AG04450 (cell line): ENCODE data around the gene MAGI2. TPM values are rescaled to one million over a fixed set of nuclear protein-coding genes. Genes with fewer than 3 reads are reported as not detected.

ENCODE experiments used
- CTCF ChIA-PET: fragments of 300-600, 350-600 bp; formaldehyde crosslinking; extraction: SDS; loops from one replicate; lab custom pipeline; 2022; ENCODE audit warnings: antibody characterized with exemption, inconsistent platforms; lab: Charles Lee
- POLR2A ChIA-PET: fragments of 350-600 bp; formaldehyde crosslinking; extraction: SDS; loops from one replicate; lab custom pipeline; 2021; ENCODE audit warnings: antibody characterized with exemption, inconsistent platforms; lab: Yijun Ruan, JAX
- DNase-seq: peaks from one replicate; pipeline ENCODE4 v3.0.0-alpha.2; 2011; ENCODE audit warnings: low read depth, low spot score
- H3K27ac ChIP-seq: one replicate; pipeline ENCODE4 v1.5.1; 2012; ENCODE audit warnings: low read depth, low read length, control low read depth
- H3K27me3 ChIP-seq: one replicate; pipeline ENCODE4 v1.6.0; 2012; ENCODE audit warnings: low read length; ENCODE audit not compliant: control insufficient read depth, insufficient read depth
- H3K4me3 ChIP-seq: 2 replicates; pipeline ENCODE4 v1.5.1; 2011; ENCODE audit warnings: mild to moderate bottlenecking, low read depth, low read length, control low read depth
- H3K9me3 ChIP-seq: 2 replicates; pipeline ENCODE4 v1.5.1; 2012; ENCODE audit warnings: low read length; ENCODE audit not compliant: control insufficient read depth, insufficient read depth
- polyA plus RNA-seq: library from polyadenylated mRNA; depleted of rRNA; stranded (reverse); fragments of >200 nt; gene quantifications from 2 replicates; pipeline ENCODE4 v1.2.3, GENCODE V29; 2011
- TF ChIP-seq, protein P1 (sequence below): IDR thresholded peaks from 2 replicates; pipeline ENCODE4 v1.5.1; 2011; ENCODE audit warnings: low read depth, low read length, control low read depth, inconsistent platforms

MAGI2 gene
- polyA plus RNA-seq, 1 experiment: 2.3 TPM

DNA sequence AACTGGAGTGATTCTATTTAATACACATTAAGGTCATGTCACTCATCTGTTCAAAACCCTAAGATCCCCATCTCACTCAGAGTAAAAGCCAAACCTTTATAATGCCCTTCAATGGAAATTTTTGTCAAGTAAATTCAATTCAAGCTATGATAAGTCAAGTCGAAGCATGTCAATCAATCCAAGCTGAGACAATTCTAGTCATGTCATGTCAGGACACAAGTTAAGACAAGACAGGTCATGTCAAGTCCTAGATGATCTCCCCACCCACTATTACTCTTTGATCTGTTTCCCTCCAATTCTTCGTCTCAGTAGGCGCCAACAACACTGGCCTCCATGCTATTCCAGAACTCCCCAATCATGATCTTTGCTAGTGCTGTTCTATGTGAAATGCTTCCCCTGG is 141.4 kb downstream of the MAGI2 start:
- no peaks in the 10 kb centered on the region for H3K27me3 ChIP-seq
- ChIA-PET CTCF (interaction anchor here (1.8 kb wide), 1 partner anchor 14 kb away, joined by 9 read pairs; no protein-coding TSS in a partner anchor), POLR2A (no interaction called here)
- no peak for DNase-seq
- no peaks in the 10 kb centered on the region for H3K9me3 ChIP-seq
- TF ChIP-seq, protein P1, sequence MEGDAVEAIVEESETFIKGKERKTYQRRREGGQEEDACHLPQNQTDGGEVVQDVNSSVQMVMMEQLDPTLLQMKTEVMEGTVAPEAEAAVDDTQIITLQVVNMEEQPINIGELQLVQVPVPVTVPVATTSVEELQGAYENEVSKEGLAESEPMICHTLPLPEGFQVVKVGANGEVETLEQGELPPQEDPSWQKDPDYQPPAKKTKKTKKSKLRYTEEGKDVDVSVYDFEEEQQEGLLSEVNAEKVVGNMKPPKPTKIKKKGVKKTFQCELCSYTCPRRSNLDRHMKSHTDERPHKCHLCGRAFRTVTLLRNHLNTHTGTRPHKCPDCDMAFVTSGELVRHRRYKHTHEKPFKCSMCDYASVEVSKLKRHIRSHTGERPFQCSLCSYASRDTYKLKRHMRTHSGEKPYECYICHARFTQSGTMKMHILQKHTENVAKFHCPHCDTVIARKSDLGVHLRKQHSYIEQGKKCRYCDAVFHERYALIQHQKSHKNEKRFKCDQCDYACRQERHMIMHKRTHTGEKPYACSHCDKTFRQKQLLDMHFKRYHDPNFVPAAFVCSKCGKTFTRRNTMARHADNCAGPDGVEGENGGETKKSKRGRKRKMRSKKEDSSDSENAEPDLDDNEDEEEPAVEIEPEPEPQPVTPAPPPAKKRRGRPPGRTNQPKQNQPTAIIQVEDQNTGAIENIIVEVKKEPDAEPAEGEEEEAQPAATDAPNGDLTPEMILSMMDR: no peak
- H3K27ac ChIP-seq: no peak overlapping the region
- H3K4me3 ChIP-seq: no peak overlapping the region

DNA sequence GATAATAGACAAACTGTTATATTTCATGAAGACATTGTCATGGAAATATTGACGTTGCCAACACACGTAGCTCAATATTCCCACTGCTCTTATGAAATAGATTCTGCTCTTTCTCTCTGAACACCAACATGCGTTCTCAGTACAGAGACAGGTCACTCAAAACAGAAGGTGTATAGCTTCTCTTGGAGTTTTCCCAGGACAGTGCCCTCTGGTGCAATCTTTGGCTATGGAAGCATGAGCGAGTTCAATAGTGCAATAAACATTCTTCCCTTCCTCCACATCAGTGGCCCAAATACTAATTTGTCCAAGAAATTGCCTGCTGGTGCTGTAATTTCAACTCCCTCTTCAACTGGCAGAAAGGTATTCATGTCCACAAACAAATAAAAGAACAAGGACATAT is 145.3 kb downstream of the MAGI2 start:
- no peaks in the 10 kb centered on the region for H3K9me3 ChIP-seq
- ChIA-PET CTCF (interaction anchor here (0.8 to 3.2 kb wide), 3 partner anchors 10 to 738 kb away, joined by 3 to 25 read pairs (median 4); no protein-coding TSS in a partner anchor), POLR2A (interaction anchor here (0.6 kb wide), 1 partner anchor 231 kb away, joined by 3 read pairs; no protein-coding TSS in a partner anchor)
- no peak overlapping the region for H3K4me3 ChIP-seq
- DNase-seq: no peak
- no peaks in the 10 kb centered on the region for H3K27me3 ChIP-seq
- no peak overlapping the region for H3K27ac ChIP-seq
- TF ChIP-seq, protein P1: no peak

DNA sequence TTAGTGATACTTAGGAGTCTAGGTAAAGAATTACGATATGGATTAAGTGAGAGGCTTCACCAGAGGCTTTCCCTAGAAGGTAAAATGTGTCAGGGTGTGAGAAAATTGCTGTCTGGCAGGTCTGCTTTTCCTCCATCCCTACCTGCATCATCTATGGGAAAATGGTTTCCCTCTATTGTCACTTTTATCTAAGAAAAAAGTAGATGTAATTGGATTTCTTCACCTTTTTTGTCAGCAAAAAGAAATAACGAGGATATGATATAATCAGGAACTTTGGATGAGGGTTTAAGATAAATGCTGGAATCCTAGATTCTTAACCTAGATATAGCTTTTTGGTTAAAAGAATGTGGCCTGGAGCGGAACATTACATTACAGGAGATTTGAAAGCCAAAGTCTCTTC is 146.1 kb downstream of the MAGI2 start:
- TF ChIP-seq, protein P1: no peak
- DNase-seq: no peak
- POLR2A ChIA-PET: no interaction called here
- CTCF ChIA-PET: interaction anchor here (0.8 to 3.2 kb wide), 2 partner anchors 9 to 15 kb away, joined by 3 to 25 read pairs; no protein-coding TSS in a partner anchor
- H3K27ac ChIP-seq: no peak overlapping the region
- no peak overlapping the region for H3K4me3 ChIP-seq
- H3K9me3 ChIP-seq: no peaks in the 10 kb centered on the region
- H3K27me3 ChIP-seq: no peaks in the 10 kb centered on the region

DNA sequence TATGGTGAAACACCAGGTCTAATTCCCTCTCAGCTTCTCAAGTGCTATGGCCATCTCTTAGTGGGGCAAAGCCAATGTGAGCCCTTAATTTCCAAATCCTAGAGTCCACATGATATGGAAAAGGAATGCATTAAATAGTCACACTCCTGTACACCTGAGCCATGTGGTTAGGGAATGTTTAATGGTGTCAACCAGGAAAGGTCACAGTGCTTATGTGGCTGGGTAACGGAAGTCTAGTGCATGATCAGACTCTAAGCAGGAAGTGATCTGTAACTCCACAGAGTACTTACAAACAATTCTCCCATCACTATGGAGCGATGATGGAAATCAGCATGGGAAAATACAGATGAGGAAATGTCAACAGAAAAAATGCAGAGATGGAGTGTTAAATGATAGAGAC is 148.8 kb downstream of the MAGI2 start:
- TF ChIP-seq, protein P1: no peak
- no peak for DNase-seq
- no peak overlapping the region for H3K27ac ChIP-seq
- ChIA-PET POLR2A (no interaction called here), CTCF (no interaction called here)
- H3K27me3 ChIP-seq: no peaks in the 10 kb centered on the region
- no peaks in the 10 kb centered on the region; the same call in 1 of the 2 replicates for H3K9me3 ChIP-seq
- H3K4me3 ChIP-seq: no peak overlapping the region

DNA sequence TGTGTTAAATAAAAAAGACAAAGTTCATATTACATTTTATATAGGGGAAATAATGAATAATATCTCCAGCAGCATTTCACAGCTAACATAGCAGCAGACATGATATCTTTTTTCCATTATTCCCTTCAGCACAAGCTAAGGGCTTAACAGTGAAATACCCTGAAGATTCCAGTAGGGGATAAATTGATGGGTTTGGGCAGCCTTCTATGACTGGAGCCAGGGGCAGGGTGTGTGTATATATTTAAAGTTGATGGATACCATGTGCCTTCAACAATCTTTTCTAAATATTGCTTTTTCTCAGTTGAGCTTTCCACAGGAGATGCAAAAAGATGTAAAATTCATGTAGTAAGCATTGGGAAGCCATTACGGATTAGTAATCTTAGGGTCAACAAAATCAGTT is 151.2 kb downstream of the MAGI2 start:
- DNase-seq: no peak
- ChIA-PET POLR2A (interaction anchor here (0.6 kb wide), 1 partner anchor 302 kb away, joined by 3 read pairs; no protein-coding TSS in a partner anchor), CTCF (interaction anchor here (1.4 to 2.3 kb wide), 3 partner anchors 9 to 745 kb away, joined by 4 to 5 read pairs (median 4); no protein-coding TSS in a partner anchor)
- TF ChIP-seq, protein P1: no peak
- no peak overlapping the region for H3K27ac ChIP-seq
- no peaks in the 10 kb centered on the region; the same call in 1 of the 2 replicates for H3K9me3 ChIP-seq
- no peaks in the 10 kb centered on the region for H3K27me3 ChIP-seq
- no peak overlapping the region for H3K4me3 ChIP-seq
